ENCODE results near the gene ACOX1.

GRCh38 chr17:76008208-76008607, 29.2 kb upstream of the ACOX1 start:
- no peak for TF ChIP-seq CTCF (IDR thresholded peaks at IDR 0.05)
- TF ChIP-seq EZH2 (IDR thresholded peaks at IDR 0.05; ENCODE audit: borderline replicate concordance, insufficient read depth, low read depth, low read length, poor library complexity, severe bottlenecking), result no peak
